Keratinocyte (primary cell): Measurements from ENCODE around the gene RASAL2. TPM values are rescaled to one million over a fixed set of nuclear protein-coding genes. Genes with fewer than 3 reads are reported as not detected.

Experiments
- DNase-seq: peaks from one replicate; pipeline ENCODE4 v3.0.0-alpha.2; 2011; ENCODE audit warnings: low read depth, missing footprints, low spot score
- FAIRE-seq: peaks from 2 replicates; lab custom pipeline; 2011; peaks lifted over from hg19 to GRCh38; lab: Jason Lieb, UNC
- H2AFZ ChIP-seq: 2 replicates; pipeline ENCODE4 v1.6.0; 2012; ENCODE audit warnings: low read length, control low read depth, inconsistent platforms; ENCODE audit not compliant: control insufficient read depth
- H3K27ac ChIP-seq: 2 replicates; pipeline ENCODE4 v1.5.1; 2011; ENCODE audit warnings: low read length; ENCODE audit not compliant: control insufficient read depth, insufficient read depth
- H3K27me3 ChIP-seq: 3 replicates; pipeline ENCODE4 v1.6.0; 2011; ENCODE audit warnings: low read length; ENCODE audit not compliant: control insufficient read depth, insufficient read depth; ENCODE audit errors: extremely low read depth
- H3K36me3 ChIP-seq, 2 experiments: 2 replicates in 1 of 2; 3 replicates in 1 of 2; pipeline ENCODE4 v1.5.1; 2011; ENCODE audit warnings: low read length in 2 of 2, mild to moderate bottlenecking in 1 of 2; ENCODE audit not compliant: control insufficient read depth in 2 of 2, insufficient read depth in 2 of 2; ENCODE audit errors: extremely low read depth in 1 of 2
- H3K4me1 ChIP-seq: 3 replicates; pipeline ENCODE4 v1.5.1; 2011; ENCODE audit warnings: low read length; ENCODE audit not compliant: control insufficient read depth, insufficient read depth; ENCODE audit errors: extremely low read depth
- H3K4me2 ChIP-seq: 3 replicates; pipeline ENCODE4 v1.6.0; 2011; ENCODE audit warnings: low read depth, low read length; ENCODE audit not compliant: control insufficient read depth, insufficient read depth; ENCODE audit errors: extremely low read depth
- H3K4me3 ChIP-seq, 3 experiments: fragments of 200-600 bp in 1 of 3; sonication (generic) in 1 of 3; 2 replicates in 2 of 3; 3 replicates in 1 of 3; pipeline ENCODE4 v1.5.1; 2011 to 2016; ENCODE audit warnings: low read length in 3 of 3, mild to moderate bottlenecking in 3 of 3, control low read depth in 2 of 3, inconsistent platforms in 1 of 3, low read depth in 1 of 3, mixed read lengths in 1 of 3, mixed run types in 1 of 3, moderate library complexity in 1 of 3; ENCODE audit not compliant: control insufficient read depth in 2 of 3, insufficient read depth in 2 of 3; ENCODE audit errors: extremely low read depth in 1 of 3
- H3K79me2 ChIP-seq: 2 replicates; pipeline ENCODE4 v1.6.0; 2012; ENCODE audit warnings: low read length; ENCODE audit not compliant: control insufficient read depth, insufficient read depth
- H3K9ac ChIP-seq: 3 replicates; pipeline ENCODE4 v1.6.0; 2011; ENCODE audit warnings: low read length; ENCODE audit not compliant: control insufficient read depth, insufficient read depth; ENCODE audit errors: extremely low read depth
- H3K9me1 ChIP-seq: 3 replicates; pipeline ENCODE4 v1.6.0; 2011; ENCODE audit warnings: low read length; ENCODE audit not compliant: control insufficient read depth, insufficient read depth; ENCODE audit errors: extremely low read depth
- H3K9me3 ChIP-seq: 2 replicates; pipeline ENCODE4 v1.5.1; 2012; ENCODE audit warnings: low read depth, low read length; ENCODE audit not compliant: control insufficient read depth
- H4K20me1 ChIP-seq: 3 replicates; pipeline ENCODE4 v1.6.0; 2011; ENCODE audit warnings: low read length; ENCODE audit not compliant: control insufficient read depth, insufficient read depth; ENCODE audit errors: extremely low read depth
- CTCF ChIP-seq, 3 experiments: IDR thresholded peaks in 1 of 3; conservative IDR thresholded peaks in 1 of 3; optimal IDR thresholded peaks in 1 of 3; 2 replicates in 2 of 3; 3 replicates in 1 of 3; pipeline versions ENCODE3 to v1.5.1; 2011; ENCODE audit warnings: low read length in 3 of 3, mild to moderate bottlenecking in 3 of 3, moderate library complexity in 2 of 3, control low read depth in 1 of 3, inconsistent platforms in 1 of 3; ENCODE audit not compliant: insufficient read depth in 2 of 3; ENCODE audit errors: extremely low read depth in 1 of 3
- EZH2 ChIP-seq: IDR thresholded peaks from one replicate; pipeline ENCODE4 v1.6.1; 2012; ENCODE audit warnings: inconsistent platforms, mild to moderate bottlenecking, low read length, moderate library complexity
- dilution Hi-C: fragments of 300-500 bp; cut with MboI; formaldehyde crosslinking; loops from one replicate; pipeline ENCODE4 v1.7.0; 2020; ENCODE audit warnings: low sequenced_read_pairs; ENCODE audit not compliant: extremely low pct_ligation_motif_present
- polyA plus RNA-seq, 5 experiments: library from polyadenylated mRNA; depleted of rRNA in 3 of 5; stranded (reverse) in 3 of 5; stranded (forward) in 1 of 5; unstranded in 1 of 5; fragments of >200 nt; gene quantifications; 1 replicate in 1 of 5; 2 replicates in 3 of 5; 3 replicates in 1 of 5; pipeline versions ENCODE4 v1.2.1 to v1.2.3, GENCODE V29; 2011 to 2012; ENCODE audit warnings: missing spikeins in 2 of 5, low read depth in 1 of 5, low replicate concordance in 1 of 5

RASAL2 gene
- polyA plus RNA-seq, 1 donor (not counting 4 experiments of a cell fraction or from before 2014, with no cell fraction given): 27.2 TPM

GRCh38 chr1:178344513-178345091 lies 250.7 kb downstream of the RASAL2 start:
- DNase-seq: peak; percentile 50
- H3K4me1 ChIP-seq: peaks cover 42% of the 10 kb centered on the region
- H3K4me2 ChIP-seq: peak overlapping the region; percentile 26
- no peaks in the 10 kb centered on the region for H3K9me1 ChIP-seq
- no peak overlapping the region for H3K4me3 ChIP-seq
- dilution Hi-C loops: no loop called here
- peak overlapping the region; percentile 52 for H3K27ac ChIP-seq
- H3K9me3 ChIP-seq: no peaks in the 10 kb centered on the region
- H3K79me2 ChIP-seq: peaks cover 44% of the 10 kb centered on the region
- H2AFZ ChIP-seq: no peak overlapping the region
- no peaks in the 10 kb centered on the region for H4K20me1 ChIP-seq
- no peaks in the 10 kb centered on the region for H3K27me3 ChIP-seq
- H3K9ac ChIP-seq: no peak overlapping the region
- H3K36me3 ChIP-seq: no peaks in the 10 kb centered on the region
- peak in 2 of 3 experiments; percentile 32 to 60 for TF ChIP-seq CTCF (optimal IDR thresholded peaks at IDR 0.05 in 1 of 3, IDR thresholded peaks at IDR 0.05 in 1 of 3, conservative IDR thresholded peaks at IDR 0.05 in 1 of 3; ENCODE audit: extremely low read depth in 1 of 3, insufficient read depth in 2 of 3, low read length in 3 of 3)
- TF ChIP-seq EZH2: no peak
- FAIRE-seq: peak; percentile 75

GRCh38 chr1:178345238-178345637 lies 251.3 kb downstream of the RASAL2 start:
- Histone ChIP-seq H3K9me3 (no peaks in the 10 kb centered on the region), H3K4me2 (peak overlapping the region; percentile 26), H2AFZ (no peak overlapping the region), H3K36me3 (no peaks in the 10 kb centered on the region), H3K9ac (no peak overlapping the region), H3K79me2 (peaks cover 43% of the 10 kb centered on the region), H3K9me1 (no peaks in the 10 kb centered on the region), H3K4me1 (peaks cover 38% of the 10 kb centered on the region), H3K27ac (peak overlapping the region; percentile 52), H3K4me3 (no peak overlapping the region), H4K20me1 (no peaks in the 10 kb centered on the region), H3K27me3 (no peaks in the 10 kb centered on the region)
- DNase-seq (no peak), FAIRE-seq (peak; percentile 70)
- dilution Hi-C loops: no loop called here
- no peak for TF ChIP-seq EZH2
- no peak for TF ChIP-seq CTCF (optimal IDR thresholded peaks at IDR 0.05 in 1 of 3, IDR thresholded peaks at IDR 0.05 in 1 of 3, conservative IDR thresholded peaks at IDR 0.05 in 1 of 3; ENCODE audit: extremely low read depth in 1 of 3, insufficient read depth in 2 of 3, low read length in 3 of 3)
